ENCODE data around the gene EVA1C. TPM values are rescaled to one million over a fixed set of nuclear protein-coding genes. Genes with fewer than 3 reads are reported as not detected.
A peak's percentile ranks its signal among the peaks of the same experiment; 100 is the strongest.

EVA1C gene
- total RNA-seq, 1 experiment from 2014 or later: 0.98 TPM

- H4K8ac ChIP-seq (replicated peaks; ENCODE audit: insufficient read length, low read depth, low read length): no peak overlapping the region
- H3K9me3 ChIP-seq (ENCODE audit: control insufficient read depth, low read depth, low read length): no peaks in the 10 kb centered on the region
Measured at GRCh38 chr21:32537569-32537881, 125.0 kb downstream of the EVA1C start.

More at GRCh38 chr21:32537569-32537881, 125.0 kb downstream of the EVA1C start:
- Histone ChIP-seq H3K14ac (ENCODE audit: insufficient read depth, low read length) (0 out of 2 replicates have a peak overlapping the region, but pooled peaks have one; percentile 8), H3K27me3 (ENCODE audit: insufficient read depth, low read length) (no peaks in the 10 kb centered on the region), H4K91ac (ENCODE audit: insufficient read length, low read depth, low read length) (no peak overlapping the region), H3K79me2 (ENCODE audit: insufficient read depth, low read length) (no peaks in the 10 kb centered on the region), H2BK120ac (ENCODE audit: low read depth, low read length, poor library complexity, severe bottlenecking) (no peak overlapping the region), H3K23me2 (ENCODE audit: insufficient read length, low read depth, low read length, poor library complexity, severe bottlenecking) (no peaks in the 10 kb centered on the region), H2AFZ (ENCODE audit: low read length) (no peak overlapping the region), H4K5ac (ENCODE audit: insufficient read length, low read depth, low read length) (no peak overlapping the region), H3K4me2 (ENCODE audit: insufficient read depth, insufficient read length, low read length) (no peak overlapping the region), H2BK15ac (ENCODE audit: low read depth, low read length) (no peak overlapping the region), H3K27ac (ENCODE audit: insufficient read length, low read depth, low read length) (no peak overlapping the region), H3T11ph (ENCODE audit: low read length) (no peak overlapping the region), H3K56ac (ENCODE audit: insufficient read length, low read depth, low read length) (no peak overlapping the region), H2BK20ac (ENCODE audit: low read depth, low read length, poor library complexity, severe bottlenecking) (no peak overlapping the region), H2AK5ac (ENCODE audit: insufficient read length, low read length) (no peak overlapping the region), H3K9ac (ENCODE audit: extremely low read depth, insufficient read length, low read length) (no peak overlapping the region), H3K4me1 (ENCODE audit: insufficient read depth, low read length) (no peaks in the 10 kb centered on the region; the same call in 1 of the 2 replicates), H2BK12ac (ENCODE audit: insufficient read length, low read depth, low read length) (no peak overlapping the region), H3K79me1 (ENCODE audit: insufficient read depth, low read depth, low read length, poor library complexity, severe bottlenecking) (no peaks in the 10 kb centered on the region), H3K18ac (ENCODE audit: insufficient read length, low read depth, low read length) (no peak overlapping the region), H3K23ac (ENCODE audit: insufficient read length, low read depth, low read length) (no peak overlapping the region), H2BK5ac (ENCODE audit: insufficient read length, low read length) (no peak overlapping the region), H4K20me1 (ENCODE audit: control insufficient read depth, insufficient read depth, insufficient read length) (no peaks in the 10 kb centered on the region), H3K4ac (ENCODE audit: low read depth, low read length) (no peak overlapping the region)
- H3K36me3 Mint-ChIP-seq (ENCODE audit: insufficient read depth in 1 of 3, low read depth in 3 of 3): no peaks in the 10 kb centered on the region; a peak in 1 of 7 replicates
- peaks cover 15 to 18% of the 10 kb centered on the region in 2 experiments for H3K4me1 Mint-ChIP-seq
- H3K9me3 Mint-ChIP-seq: peaks cover 0 to 4% of the 10 kb centered on the region in 2 experiments; a peak in 2 of 5 replicates
- no CpG with 5 or more reads among the region's 3 CpGs for WGBS (ENCODE audit: extremely low coverage, insufficient read length, low lambda C conversion rate)
- H3K27ac Mint-ChIP-seq: no peak overlapping the region
- no peak overlapping the region for H3K4me3 Mint-ChIP-seq
- no peak for TF ChIP-seq CTCF (conservative IDR thresholded peaks at IDR 0.05)
- peak; percentile 10 for DNase-seq
- no peaks in the 10 kb centered on the region for H3K27me3 Mint-ChIP-seq (ENCODE audit: low read depth)
